Aortic smooth muscle cell (primary cell): ENCODE data around the gene RGS7BP. TPM values are rescaled to one million over a fixed set of nuclear protein-coding genes. Genes with fewer than 3 reads are reported as not detected.

Experiments used
- total RNA-seq: library from RNA; depleted of rRNA; stranded (reverse); fragments of >200 nt; gene quantifications from 2 replicates; pipeline ENCODE4 v1.2.3, GENCODE V29; 2014

Gene RGS7BP
- 1.1 and 1.7 TPM in 2 replicates for total RNA-seq

DNA sequence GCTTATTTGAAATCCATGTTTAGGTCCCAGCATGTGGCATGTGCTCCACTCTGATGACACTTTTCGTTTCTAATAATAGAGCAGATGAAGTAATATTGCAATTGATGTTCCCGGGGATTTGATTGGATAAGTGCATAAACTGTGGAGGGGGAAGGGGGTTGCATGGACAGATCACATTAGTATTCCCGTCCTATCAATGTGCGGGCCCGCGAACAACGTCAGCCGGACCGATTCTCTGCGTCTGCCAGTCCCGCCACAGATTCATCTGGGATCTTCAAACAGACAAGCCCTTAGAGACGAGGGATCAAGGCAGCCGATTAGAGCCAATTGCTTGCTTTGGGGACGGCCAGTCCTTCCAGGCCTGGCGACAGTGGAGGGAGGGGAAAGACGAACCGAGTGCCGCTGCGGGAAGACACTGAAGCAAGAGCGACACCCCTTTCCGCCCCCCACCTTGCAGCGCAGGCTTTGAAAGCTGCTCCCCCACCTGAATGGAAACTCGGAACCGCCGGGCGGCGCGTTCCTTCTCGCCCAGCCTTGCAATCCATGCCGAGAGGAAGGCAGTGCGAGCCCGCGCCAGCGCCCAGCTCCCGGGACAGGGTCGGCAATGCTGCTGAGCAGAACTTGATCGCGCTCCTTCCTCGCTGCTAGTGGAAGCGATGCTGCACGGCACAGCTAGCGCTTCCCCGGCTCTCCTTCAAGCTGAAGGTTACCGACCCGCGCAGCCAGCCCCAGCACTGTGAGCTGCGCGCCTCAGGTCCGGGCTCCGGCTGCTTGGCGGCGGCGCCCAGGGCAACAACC, at the start of gene RGS7BP:
TSS of gene RGS7BP (plus strand) at position 247 of the 798 bp plus-strand sequence. CDS start 610 bp downstream, outside the sequence.

Other genes starting within 250 kb of the RGS7BP start
- not detected in 2 replicates for gene SHISAL2B, start 184.5 kb downstream of the RGS7BP start, total RNA-seq